Left lung (tissue), 10 donors: ENCODE data around the gene GNRHR. TPM values are rescaled to one million over a fixed set of nuclear protein-coding genes. Genes with fewer than 3 reads are reported as not detected.

Experiments used
- ATAC-seq: fragments of 200-7000 bp; cut with Tn5 transposase; one replicate; pipeline ENCODE4 v1.9.1; 2020; ENCODE audit warnings: moderate library complexity
- DNase-seq, 4 donors: peaks; one replicate each; pipeline ENCODE4 v3.0.0-alpha.2; 2013 to 2020
- H3K27ac ChIP-seq, 2 donors: fragments of 200-600 bp; sonication (generic) in 1 of 2; one replicate each; pipeline versions ENCODE4 v1.5.0 to v1.8.0; 2020 to 2021
- H3K27me3 ChIP-seq, 2 donors: fragments of 200-600 bp; sonication (generic) in 1 of 2; one replicate each; pipeline versions ENCODE4 v1.5.0 to v1.8.0; 2020 to 2021
- H3K36me3 ChIP-seq, 2 donors: fragments of 200-600 bp; sonication (generic) in 1 of 2; one replicate each; pipeline versions ENCODE4 v1.5.0 to v1.8.0; 2020 to 2021
- H3K4me1 ChIP-seq, 2 donors: fragments of 200-600 bp; one replicate each; pipeline ENCODE4 v1.8.0; 2021
- H3K4me3 ChIP-seq, 2 donors: fragments of 200-600 bp; sonication (generic) in 1 of 2; one replicate each; pipeline versions ENCODE4 v1.5.0 to v1.8.0; 2020 to 2021; ENCODE audit warnings: mild to moderate bottlenecking in 1 of 2
- H3K9me3 ChIP-seq, 2 donors: fragments of 200-600 bp; sonication (generic) in 1 of 2; one replicate each; pipeline versions ENCODE4 v1.5.0 to v1.8.0; 2020 to 2021
- intact Hi-C, 2 donors: fragments of 100-400 bp; cut with DNase I; formaldehyde crosslinking; loops; one replicate each; pipeline versions ENCODE4 v1.11.2 to v1.14.2; 2022
- polyA plus RNA-seq, 6 donors: library from polyadenylated mRNA; unstranded; fragments of 120-200 nt; gene quantifications; one replicate each; pipeline ENCODE4 v1.2.1, GENCODE V29; 2013; ENCODE audit not compliant: insufficient read length in 6 of 6
- total RNA-seq, 2 donors: library from RNA; stranded (reverse); fragmentation: NEBNext Ultra II Directional; extraction: Animal tissue kit (Norgen Biotek cat#: 25700); gene quantifications; one replicate each; pipeline ENCODE4 v1.2.1, GENCODE V29; 2021
- TF ChIP-seq, protein P1 (sequence below), 2 donors: fragments of 200-600 bp; sonication (generic) in 1 of 2; IDR thresholded peaks; one replicate each; pipeline versions ENCODE4 v1.5.0 to v1.8.0; 2021; ENCODE audit warnings: antibody characterized with exemption in 2 of 2
- donor health status: DM: no; HTN: yes; CAD: no.
- donor health status: DM: no; HTN: no; CAD: no.

The GNRHR gene
- total and polyA plus RNA-seq, 8 donors: 0.66 to 1.3 (median 0.72) TPM; not detected in 2

DNA sequence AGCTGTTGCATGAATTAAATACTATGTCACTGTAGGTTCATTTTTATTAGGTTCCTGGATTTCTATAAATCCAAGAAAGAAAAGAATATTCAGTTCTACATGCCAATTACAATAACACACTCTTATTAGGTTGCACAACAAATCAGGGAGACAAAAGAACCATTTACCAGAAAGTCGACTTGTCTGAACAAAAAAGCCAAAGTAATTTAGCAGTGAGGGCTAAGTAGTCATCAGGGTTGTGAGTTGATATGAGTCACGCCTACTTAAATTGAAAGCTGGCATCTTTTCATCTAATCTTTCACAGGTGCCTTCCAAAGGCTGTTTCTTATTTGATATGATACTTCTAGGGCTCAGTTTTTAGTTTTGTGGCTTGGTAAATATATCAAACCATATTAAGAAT lies 25.4 kb upstream of the GNRHR start:
- DNase-seq (no peak), ATAC-seq (no peak)
- Histone ChIP-seq H3K4me1 (no peaks in the 10 kb centered on the region), H3K4me3 (no peak overlapping the region), H3K36me3 (no peaks in the 10 kb centered on the region), H3K27ac (no peak overlapping the region), H3K9me3 (no peaks in the 10 kb centered on the region), H3K27me3 (no peaks in the 10 kb centered on the region)
- TF ChIP-seq, protein P1, sequence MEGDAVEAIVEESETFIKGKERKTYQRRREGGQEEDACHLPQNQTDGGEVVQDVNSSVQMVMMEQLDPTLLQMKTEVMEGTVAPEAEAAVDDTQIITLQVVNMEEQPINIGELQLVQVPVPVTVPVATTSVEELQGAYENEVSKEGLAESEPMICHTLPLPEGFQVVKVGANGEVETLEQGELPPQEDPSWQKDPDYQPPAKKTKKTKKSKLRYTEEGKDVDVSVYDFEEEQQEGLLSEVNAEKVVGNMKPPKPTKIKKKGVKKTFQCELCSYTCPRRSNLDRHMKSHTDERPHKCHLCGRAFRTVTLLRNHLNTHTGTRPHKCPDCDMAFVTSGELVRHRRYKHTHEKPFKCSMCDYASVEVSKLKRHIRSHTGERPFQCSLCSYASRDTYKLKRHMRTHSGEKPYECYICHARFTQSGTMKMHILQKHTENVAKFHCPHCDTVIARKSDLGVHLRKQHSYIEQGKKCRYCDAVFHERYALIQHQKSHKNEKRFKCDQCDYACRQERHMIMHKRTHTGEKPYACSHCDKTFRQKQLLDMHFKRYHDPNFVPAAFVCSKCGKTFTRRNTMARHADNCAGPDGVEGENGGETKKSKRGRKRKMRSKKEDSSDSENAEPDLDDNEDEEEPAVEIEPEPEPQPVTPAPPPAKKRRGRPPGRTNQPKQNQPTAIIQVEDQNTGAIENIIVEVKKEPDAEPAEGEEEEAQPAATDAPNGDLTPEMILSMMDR (IDR thresholded peaks at IDR 0.05): no peak
- intact Hi-C loops: no loop called here

DNA sequence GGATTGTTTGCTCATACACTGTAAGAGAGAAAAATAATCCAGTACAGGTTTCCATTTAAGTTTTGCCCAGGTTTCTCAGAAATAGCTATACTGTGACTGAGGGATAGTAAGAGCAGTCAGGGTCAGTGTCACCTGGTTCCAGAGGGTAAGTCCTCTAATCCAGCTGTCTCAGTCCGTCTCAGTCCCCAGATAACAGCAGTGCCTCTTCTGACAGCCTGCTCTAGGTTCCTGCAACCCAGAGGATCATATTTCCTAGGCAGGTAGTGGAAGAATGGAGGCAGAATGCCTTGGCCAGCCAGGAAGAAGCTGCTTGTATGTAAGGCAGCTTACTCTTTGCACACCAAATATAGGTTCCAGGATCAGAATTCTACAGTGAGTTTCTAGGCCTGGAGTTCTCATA lies 22.6 kb upstream of the GNRHR start:
- intact Hi-C loops: no loop called here
- no peak overlapping the region for H3K27ac ChIP-seq
- no peaks in the 10 kb centered on the region for H3K36me3 ChIP-seq
- H3K9me3 ChIP-seq: no peaks in the 10 kb centered on the region
- ATAC-seq: no peak
- DNase-seq: no peak
- H3K4me3 ChIP-seq: no peak overlapping the region
- TF ChIP-seq, protein P1 (IDR thresholded peaks at IDR 0.05): no peak
- H3K4me1 ChIP-seq: no peaks in the 10 kb centered on the region
- H3K27me3 ChIP-seq: no peaks in the 10 kb centered on the region

DNA sequence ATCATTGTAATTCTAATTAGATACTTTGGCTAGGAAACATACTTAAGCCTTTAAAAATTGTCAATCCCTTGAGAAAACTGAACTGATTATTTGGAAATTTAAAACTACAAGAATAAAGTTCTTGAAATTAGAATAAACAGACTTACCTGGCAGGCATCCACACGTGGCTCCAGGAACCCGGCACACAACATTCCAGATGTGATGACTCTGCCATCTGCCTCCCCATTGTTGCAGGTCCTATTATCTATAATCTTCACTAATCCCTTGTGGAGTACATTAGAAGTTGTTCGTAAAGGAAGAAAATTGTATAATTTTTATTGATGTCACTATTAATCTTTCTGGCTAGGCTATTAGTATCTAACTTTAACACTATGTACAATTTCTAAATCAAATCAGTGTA lies 16.2 kb upstream of the GNRHR start:
- Histone ChIP-seq H3K4me3 (no peak overlapping the region), H3K27me3 (no peaks in the 10 kb centered on the region), H3K36me3 (no peaks in the 10 kb centered on the region), H3K27ac (no peak overlapping the region), H3K9me3 (no peaks in the 10 kb centered on the region), H3K4me1 (no peaks in the 10 kb centered on the region)
- ATAC-seq (no peak), DNase-seq (no peak)
- intact Hi-C loops: no loop called here
- TF ChIP-seq, protein P1 (IDR thresholded peaks at IDR 0.05): no peak

DNA sequence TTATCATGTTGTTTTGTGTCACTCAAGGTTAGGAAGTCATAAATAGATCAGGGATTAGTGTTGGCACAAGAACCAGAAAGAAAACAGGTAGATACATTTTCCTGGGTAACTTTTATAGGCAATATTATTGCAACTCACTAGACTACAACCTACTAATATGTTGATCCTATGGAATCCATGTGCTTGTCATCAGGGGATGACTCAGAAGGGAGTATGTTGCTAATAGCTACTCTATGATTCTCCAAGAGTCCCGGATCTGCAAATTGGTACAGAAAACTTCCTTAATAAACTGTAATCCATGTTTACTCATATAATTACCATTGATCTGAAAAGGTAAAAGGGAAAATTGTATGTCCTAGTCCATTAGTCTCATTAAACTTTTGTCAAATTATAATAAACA lies 11.7 kb upstream of the GNRHR start:
- no peaks in the 10 kb centered on the region for H3K27me3 ChIP-seq
- ATAC-seq (no peak), DNase-seq (no peak)
- H3K27ac ChIP-seq: no peak overlapping the region
- TF ChIP-seq, protein P1 (IDR thresholded peaks at IDR 0.05): no peak
- no peaks in the 10 kb centered on the region for H3K36me3 ChIP-seq
- H3K4me3 ChIP-seq: no peak overlapping the region
- intact Hi-C loops: no loop called here
- no peaks in the 10 kb centered on the region for H3K4me1 ChIP-seq
- no peaks in the 10 kb centered on the region for H3K9me3 ChIP-seq

DNA sequence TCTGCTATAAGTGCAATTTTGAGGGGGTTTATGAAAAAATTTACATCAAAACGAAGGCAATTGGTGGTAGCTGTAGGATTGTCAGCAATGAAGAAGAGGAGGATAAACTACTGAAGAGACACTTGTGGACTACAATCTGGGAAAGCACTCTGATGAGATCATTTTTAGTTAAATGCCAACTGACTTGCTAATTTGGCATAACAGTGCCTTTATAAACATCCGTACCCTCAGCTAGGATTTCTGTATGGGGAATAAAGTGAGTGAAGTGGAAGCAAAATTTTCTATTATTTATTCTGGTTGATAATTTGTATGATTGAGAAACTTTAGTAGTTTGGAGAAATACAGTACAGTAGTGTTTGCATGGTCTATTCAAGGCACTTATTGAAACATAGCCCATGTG lies 11.2 kb upstream of the GNRHR start:
- Histone ChIP-seq H3K4me1 (no peaks in the 10 kb centered on the region), H3K27me3 (no peaks in the 10 kb centered on the region), H3K4me3 (no peak overlapping the region), H3K27ac (no peak overlapping the region), H3K9me3 (no peaks in the 10 kb centered on the region), H3K36me3 (no peaks in the 10 kb centered on the region)
- no peak for ATAC-seq
- intact Hi-C loops: no loop called here
- TF ChIP-seq, protein P1 (IDR thresholded peaks at IDR 0.05): no peak
- no peak for DNase-seq
